Lower lobe of right lung (tissue), 2 donors: ENCODE measurements around the gene NTM. TPM values are rescaled to one million over a fixed set of nuclear protein-coding genes. Genes with fewer than 3 reads are reported as not detected.

ENCODE experiments used
- ATAC-seq, 2 donors: fragments of 200-7000 bp; cut with Tn5 transposase; one replicate each; pipeline ENCODE4 v1.9.1; 2020 to 2022; ENCODE audit warnings: mild to moderate bottlenecking in 2 of 2, moderate library complexity in 2 of 2
- DNase-seq: peaks from one replicate; pipeline ENCODE4 v3.0.0-alpha.2; 2020
- H3K27ac ChIP-seq: fragments of 200-600 bp; one replicate; pipeline ENCODE4 v1.8.0; 2022
- H3K27me3 ChIP-seq: fragments of 200-600 bp; one replicate; pipeline ENCODE4 v1.8.0; 2022; ENCODE audit warnings: low read depth
- H3K36me3 ChIP-seq: fragments of 200-600 bp; one replicate; pipeline ENCODE4 v1.8.0; 2022; ENCODE audit warnings: mild to moderate bottlenecking
- H3K4me1 ChIP-seq: fragments of 200-600 bp; one replicate; pipeline ENCODE4 v1.8.0; 2022
- H3K4me3 ChIP-seq: fragments of 200-600 bp; one replicate; pipeline ENCODE4 v1.8.0; 2022; ENCODE audit warnings: mild to moderate bottlenecking
- H3K9me3 ChIP-seq: fragments of 200-600 bp; one replicate; pipeline ENCODE4 v1.8.0; 2022
- CTCF ChIP-seq: fragments of 200-600 bp; IDR thresholded peaks from one replicate; pipeline ENCODE4 v1.8.0; 2022; ENCODE audit warnings: antibody characterized with exemption, mild to moderate bottlenecking
- intact Hi-C: fragments of 100-400 bp; cut with DNase I; formaldehyde crosslinking; loops from one replicate; pipeline ENCODE4 v1.11.0; 2022
- total RNA-seq: library from RNA; stranded (reverse); fragmentation: NEBNext Ultra II Directional; extraction: Animal tissue kit (Norgen Biotek cat#: 25700); gene quantifications from one replicate; pipeline ENCODE4 v1.2.1, GENCODE V29; 2021
- donor health status: DM: no; HTN: yes; CAD: no; lungs with severe emphysema.

The NTM gene
- total RNA-seq, 1 donor from 2014 or later: 2.3 TPM

- ATAC-seq: no peak
- no peaks in the 10 kb centered on the region for H3K9me3 ChIP-seq
- H3K27me3 ChIP-seq: no peaks in the 10 kb centered on the region
- no peak for DNase-seq
- H3K27ac ChIP-seq: no peak overlapping the region
- no peaks in the 10 kb centered on the region for H3K36me3 ChIP-seq
- H3K4me3 ChIP-seq: no peak overlapping the region
- intact Hi-C loops: no loop called here
- no peak for TF ChIP-seq CTCF
- H3K4me1 ChIP-seq: no peaks in the 10 kb centered on the region
These were observed 107.9 kb downstream of the NTM start for GRCh38 chr11:131478341-131478740.

GRCh38 chr11:131481303-131481702, 110.9 kb downstream of the NTM start:
- ATAC-seq (peak in 1 of 2 donors; percentile 15), DNase-seq (no peak)
- H3K27me3 ChIP-seq: no peaks in the 10 kb centered on the region
- no peaks in the 10 kb centered on the region for H3K36me3 ChIP-seq
- intact Hi-C loops: no loop called here
- no peak overlapping the region for H3K4me3 ChIP-seq
- H3K27ac ChIP-seq: no peak overlapping the region
- no peak for TF ChIP-seq CTCF
- H3K4me1 ChIP-seq: no peaks in the 10 kb centered on the region
- no peaks in the 10 kb centered on the region for H3K9me3 ChIP-seq

- H3K27me3 ChIP-seq: no peaks in the 10 kb centered on the region
- ATAC-seq: no peak
- no peak for TF ChIP-seq CTCF
These were observed 111.6 kb downstream of the NTM start for GRCh38 chr11:131481971-131482370.

GRCh38 chr11:131483453-131483852, 113.0 kb downstream of the NTM start:
- intact Hi-C loops: no loop called here
- DNase-seq (no peak), ATAC-seq (no peak)
- Histone ChIP-seq H3K9me3 (no peaks in the 10 kb centered on the region), H3K4me3 (no peak overlapping the region), H3K27ac (no peak overlapping the region), H3K36me3 (no peaks in the 10 kb centered on the region), H3K4me1 (no peaks in the 10 kb centered on the region), H3K27me3 (no peaks in the 10 kb centered on the region)
- TF ChIP-seq CTCF: no peak

More at GRCh38 chr11:131481971-131482370, 111.6 kb downstream of the NTM start:
- H3K9me3 ChIP-seq: no peaks in the 10 kb centered on the region
- H3K36me3 ChIP-seq: no peaks in the 10 kb centered on the region
- H3K4me3 ChIP-seq: no peak overlapping the region
- no peak overlapping the region for H3K27ac ChIP-seq
- H3K4me1 ChIP-seq: no peaks in the 10 kb centered on the region
- intact Hi-C loops: no loop called here
- no peak for DNase-seq

DNA sequence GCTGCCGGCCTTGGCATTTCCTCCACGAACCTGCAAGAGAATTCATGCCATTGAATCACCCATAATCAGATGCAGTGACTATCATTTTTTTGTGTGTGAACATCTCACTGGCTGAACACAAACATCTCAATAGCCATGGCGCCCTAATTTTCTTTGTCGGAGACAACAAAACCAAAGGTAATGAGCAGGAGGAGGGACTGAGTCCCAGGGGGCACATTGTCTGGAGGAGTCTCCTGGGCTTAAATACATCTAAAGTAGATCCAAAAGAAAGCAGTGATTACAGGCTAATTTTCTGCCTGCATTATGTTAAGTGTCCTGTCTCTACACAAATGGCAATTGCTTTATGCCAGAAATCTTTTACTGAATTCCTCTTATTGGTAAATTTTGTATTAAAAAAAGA, 113.5 kb downstream of the NTM start:
- no peaks in the 10 kb centered on the region for H3K27me3 ChIP-seq
- no peak overlapping the region for H3K4me3 ChIP-seq
- ATAC-seq: no peak
- no peak overlapping the region for H3K27ac ChIP-seq
- no peaks in the 10 kb centered on the region for H3K9me3 ChIP-seq
- DNase-seq: no peak
- H3K36me3 ChIP-seq: no peaks in the 10 kb centered on the region
- intact Hi-C loops: no loop called here
- no peaks in the 10 kb centered on the region for H3K4me1 ChIP-seq
- no peak for TF ChIP-seq CTCF

DNA sequence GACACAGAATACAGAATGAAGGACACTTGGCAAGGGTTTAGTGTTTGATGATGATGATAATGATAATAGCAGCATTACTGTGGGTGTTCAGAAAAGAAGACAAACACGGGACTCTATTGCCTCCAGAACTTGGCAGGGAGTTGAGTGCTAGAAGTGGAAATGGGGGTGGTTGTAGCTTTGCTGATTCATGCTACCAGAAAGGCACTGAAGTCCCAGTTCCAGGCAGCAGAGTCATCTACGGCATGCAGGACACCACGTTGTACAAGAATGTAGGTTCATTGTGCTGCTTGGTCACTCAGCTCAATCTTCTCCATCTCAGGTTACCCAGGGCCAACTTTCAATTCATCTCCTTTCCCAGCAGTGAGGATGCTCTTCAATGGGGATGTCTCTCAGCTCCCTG, 115.7 kb downstream of the NTM start:
- ATAC-seq: peak in 1 of 2 donors; percentile 13
- no peaks in the 10 kb centered on the region for H3K27me3 ChIP-seq
- intact Hi-C loops: no loop called here
- H3K27ac ChIP-seq: no peak overlapping the region
- H3K9me3 ChIP-seq: no peaks in the 10 kb centered on the region
- H3K36me3 ChIP-seq: no peaks in the 10 kb centered on the region
- no peak for DNase-seq
- H3K4me3 ChIP-seq: no peak overlapping the region
- TF ChIP-seq CTCF: no peak
- H3K4me1 ChIP-seq: no peaks in the 10 kb centered on the region
